H9 (cell line): ENCODE data around the gene MYO18B. TPM values are rescaled to one million over a fixed set of nuclear protein-coding genes. Genes with fewer than 3 reads are reported as not detected.

Experiments used
- DNase-seq: peaks from one replicate; pipeline ENCODE4 v3.0.0-alpha.2; 2017
- H2AFZ ChIP-seq: one replicate; pipeline ENCODE4 v1.6.1; 2013; ENCODE audit warnings: mild to moderate bottlenecking, low read length, control low read depth, moderate library complexity
- H2AK5ac ChIP-seq: 2 replicates; pipeline ENCODE4 v1.6.1; 2013; ENCODE audit warnings: low read length, control low read depth, mixed read lengths; ENCODE audit not compliant: insufficient read length
- H2BK120ac ChIP-seq: one replicate; pipeline ENCODE4 v1.6.1; 2013; ENCODE audit warnings: low read depth, mild to moderate bottlenecking, low read length, control low read depth, inconsistent platforms; ENCODE audit not compliant: poor library complexity, severe bottlenecking
- H2BK12ac ChIP-seq: 2 replicates; pipeline ENCODE4 v1.6.1; 2013; ENCODE audit warnings: low read length, control low read depth, mixed read lengths, low read depth; ENCODE audit not compliant: insufficient read length
- H2BK15ac ChIP-seq: 2 replicates; pipeline ENCODE4 v1.6.1; 2013; ENCODE audit warnings: low read depth, low read length, control low read depth
- H2BK20ac ChIP-seq: one replicate; pipeline ENCODE4 v1.6.1; 2013; ENCODE audit warnings: low read depth, mild to moderate bottlenecking, low read length, control low read depth, inconsistent platforms; ENCODE audit not compliant: poor library complexity, severe bottlenecking
- H2BK5ac ChIP-seq: 2 replicates; pipeline ENCODE4 v1.6.1; 2013; ENCODE audit warnings: low read length, control low read depth, mixed read lengths; ENCODE audit not compliant: insufficient read length
- H3K14ac ChIP-seq: 2 replicates; pipeline ENCODE4 v1.6.1; 2013; ENCODE audit warnings: low read length, control low read depth; ENCODE audit not compliant: insufficient read depth
- H3K18ac ChIP-seq: 2 replicates; pipeline ENCODE4 v1.6.1; 2013; ENCODE audit warnings: low read depth, mild to moderate bottlenecking, mixed read lengths, low read length, control low read depth; ENCODE audit not compliant: insufficient read length
- H3K23ac ChIP-seq: 2 replicates; pipeline ENCODE4 v1.6.1; 2013; ENCODE audit warnings: low read length, control low read depth, mixed read lengths, low read depth; ENCODE audit not compliant: insufficient read length
- H3K23me2 ChIP-seq: 2 replicates; pipeline ENCODE4 v1.6.1; 2013; ENCODE audit warnings: low read depth, mild to moderate bottlenecking, mixed read lengths, low read length, control low read depth; ENCODE audit not compliant: insufficient read length, poor library complexity, severe bottlenecking
- H3K27ac ChIP-seq: 2 replicates; pipeline ENCODE4 v1.5.1; 2013; ENCODE audit warnings: low read length, control low read depth, mixed read lengths, low read depth; ENCODE audit not compliant: insufficient read length
- H3K27me3 ChIP-seq: 2 replicates; pipeline ENCODE4 v1.6.1; 2013; ENCODE audit warnings: low read length, control low read depth, inconsistent platforms; ENCODE audit not compliant: insufficient read depth
- H3K4ac ChIP-seq: 2 replicates; pipeline ENCODE4 v1.6.1; 2013; ENCODE audit warnings: low read depth, mild to moderate bottlenecking, control low read depth, inconsistent platforms, low read length, moderate library complexity
- H3K4me1 ChIP-seq: 2 replicates; pipeline ENCODE4 v1.6.1; 2013; ENCODE audit warnings: low read length, control low read depth, inconsistent platforms; ENCODE audit not compliant: insufficient read depth
- H3K4me2 ChIP-seq: 2 replicates; pipeline ENCODE4 v1.6.1; 2013; ENCODE audit warnings: low read length, control low read depth, mixed read lengths; ENCODE audit not compliant: insufficient read length, insufficient read depth
- H3K56ac ChIP-seq: 2 replicates; pipeline ENCODE4 v1.6.1; 2013; ENCODE audit warnings: low read depth, mild to moderate bottlenecking, mixed read lengths, low read length, control low read depth; ENCODE audit not compliant: insufficient read length
- H3K79me1 ChIP-seq: 2 replicates; pipeline ENCODE4 v1.6.1; 2013; ENCODE audit warnings: low read depth, mild to moderate bottlenecking, moderate library complexity, low read length, control low read depth, inconsistent platforms; ENCODE audit not compliant: insufficient read depth, poor library complexity, severe bottlenecking
- H3K79me2 ChIP-seq: 2 replicates; pipeline ENCODE4 v1.6.1; 2013; ENCODE audit warnings: low read length, control low read depth, inconsistent platforms; ENCODE audit not compliant: insufficient read depth
- H3K9ac ChIP-seq: 2 replicates; pipeline ENCODE4 v1.6.1; 2013; ENCODE audit warnings: low read length, control low read depth, mixed read lengths; ENCODE audit not compliant: insufficient read length; ENCODE audit errors: extremely low read depth
- H3K9me3 ChIP-seq: one replicate; pipeline ENCODE4 v1.6.1; 2013; ENCODE audit warnings: low read depth, low read length, inconsistent platforms; ENCODE audit not compliant: control insufficient read depth
- H3T11ph ChIP-seq: one replicate; pipeline ENCODE4 v1.6.1; 2013; ENCODE audit warnings: mild to moderate bottlenecking, low read length, control low read depth, inconsistent platforms
- H4K20me1 ChIP-seq: one replicate; pipeline ENCODE4 v1.6.1; 2013; ENCODE audit not compliant: control insufficient read depth, insufficient read length, insufficient read depth
- H4K5ac ChIP-seq: 2 replicates; pipeline ENCODE4 v1.6.1; 2013; ENCODE audit warnings: low read depth, mild to moderate bottlenecking, mixed read lengths, low read length, control low read depth; ENCODE audit not compliant: insufficient read length
- H4K8ac ChIP-seq: replicated peaks from 2 replicates; pipeline ENCODE4 v1.6.1; 2013; ENCODE audit warnings: low read length, control low read depth, mixed read lengths, low read depth; ENCODE audit not compliant: insufficient read length
- H4K91ac ChIP-seq: 2 replicates; pipeline ENCODE4 v1.6.1; 2013; ENCODE audit warnings: low read depth, mild to moderate bottlenecking, moderate library complexity, mixed read lengths, low read length, control low read depth; ENCODE audit not compliant: insufficient read length
- H3K27ac Mint-ChIP-seq, 3 experiments: 2 replicates in 2 of 3; 3 replicates in 1 of 3; pipeline ENCODE4 v1.8.0; 2020 to 2021; ENCODE audit warnings: mixed read lengths in 3 of 3, mild to moderate bottlenecking in 1 of 3, moderate library complexity in 1 of 3
- H3K27me3 Mint-ChIP-seq: 2 replicates; pipeline ENCODE4 v1.8.0; 2021; ENCODE audit warnings: low read depth, mild to moderate bottlenecking, moderate library complexity, mixed read lengths
- H3K36me3 Mint-ChIP-seq, 3 experiments: 2 replicates in 2 of 3; 3 replicates in 1 of 3; pipeline ENCODE4 v1.8.0; 2020 to 2021; ENCODE audit warnings: low read depth in 3 of 3, mixed read lengths in 3 of 3; ENCODE audit not compliant: insufficient read depth in 1 of 3
- H3K4me1 Mint-ChIP-seq, 2 experiments: 2 replicates each; pipeline ENCODE4 v1.8.0; 2020; ENCODE audit warnings: mixed read lengths in 2 of 2
- H3K4me3 Mint-ChIP-seq, 2 experiments: 2 replicates in 1 of 2; 3 replicates in 1 of 2; pipeline ENCODE4 v1.8.0; 2020 to 2021; ENCODE audit warnings: mild to moderate bottlenecking in 2 of 2, mixed read lengths in 2 of 2, moderate library complexity in 1 of 2
- H3K9me3 Mint-ChIP-seq, 2 experiments: 2 replicates in 1 of 2; 3 replicates in 1 of 2; pipeline ENCODE4 v1.8.0; 2020; ENCODE audit warnings: mild to moderate bottlenecking in 2 of 2, mixed read lengths in 2 of 2, moderate library complexity in 1 of 2
- WGBS: extraction: QIAGEN DNeasy Blood & Tissue Kit; methylation state at CpG from one replicate; pipeline ENCODE4 v1.1.7; 2013; ENCODE audit warnings: missing lambda C conversion rate, low lambda C conversion rate, mixed read lengths; ENCODE audit not compliant: insufficient read length; ENCODE audit errors: extremely low coverage; 5-methylcytosine and 5-hydroxymethylcytosine counted together
- total RNA-seq: library from RNA; stranded (reverse); gene quantifications from 2 replicates; pipeline ENCODE4 v1.2.1, GENCODE V29; 2021
- TF ChIP-seq, protein P1 (sequence below): fragments of 200-600 bp; sonication (generic); conservative IDR thresholded peaks from 3 replicates; pipeline ENCODE4 v1.8.0; 2021; ENCODE audit warnings: antibody characterized with exemption, mild to moderate bottlenecking

The MYO18B gene
- total RNA-seq, 1 experiment from 2014 or later: 0.46 TPM

DNA sequence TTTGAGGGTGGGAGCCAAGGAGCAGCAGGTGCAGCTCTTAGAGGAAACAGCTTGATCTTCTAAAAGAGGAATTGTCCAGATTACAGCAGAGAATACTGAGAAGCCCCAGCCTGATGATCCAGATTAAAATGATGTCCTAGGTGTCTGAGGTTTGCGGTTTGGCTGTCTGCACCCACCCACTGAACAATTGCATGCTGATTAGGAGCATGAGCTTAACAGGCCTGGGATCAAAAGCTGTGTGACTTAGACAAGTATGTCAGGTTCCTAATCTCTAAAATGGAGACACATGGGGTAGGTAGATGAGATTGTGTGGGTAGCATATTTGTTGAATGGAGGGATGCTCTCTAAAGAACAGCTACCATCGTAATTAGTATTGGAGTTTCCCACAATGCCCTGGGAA is 260.5 kb downstream of the MYO18B start:
- Histone ChIP-seq H2BK5ac (no peak overlapping the region), H3K14ac (no peak overlapping the region), H2BK20ac (no peak overlapping the region), H3K27ac (no peak overlapping the region), H3K9ac (no peak overlapping the region), H4K8ac (no peak overlapping the region), H4K20me1 (no peaks in the 10 kb centered on the region), H3K4ac (no peak overlapping the region), H3K27me3 (no peaks in the 10 kb centered on the region), H3K4me2 (no peak overlapping the region), H3K23ac (no peak overlapping the region), H2AK5ac (no peak overlapping the region), H4K91ac (no peak overlapping the region), H2BK120ac (no peak overlapping the region), H2BK15ac (no peak overlapping the region), H3K18ac (no peak overlapping the region), H3K56ac (no peak overlapping the region), H3K9me3 (no peaks in the 10 kb centered on the region), H3K79me1 (no peaks in the 10 kb centered on the region), H3T11ph (no peak overlapping the region), H3K23me2 (no peaks in the 10 kb centered on the region), H2AFZ (no peak overlapping the region), H3K4me1 (no peaks in the 10 kb centered on the region), H2BK12ac (no peak overlapping the region), H3K79me2 (no peaks in the 10 kb centered on the region), H4K5ac (no peak overlapping the region)
- WGBS: no CpG with 5 or more reads among the region's 2 CpGs
- H3K27ac Mint-ChIP-seq: no peak overlapping the region; a peak in 1 of 7 replicates
- H3K36me3 Mint-ChIP-seq: no peaks in the 10 kb centered on the region
- H3K9me3 Mint-ChIP-seq: no peaks in the 10 kb centered on the region
- TF ChIP-seq, protein P1, sequence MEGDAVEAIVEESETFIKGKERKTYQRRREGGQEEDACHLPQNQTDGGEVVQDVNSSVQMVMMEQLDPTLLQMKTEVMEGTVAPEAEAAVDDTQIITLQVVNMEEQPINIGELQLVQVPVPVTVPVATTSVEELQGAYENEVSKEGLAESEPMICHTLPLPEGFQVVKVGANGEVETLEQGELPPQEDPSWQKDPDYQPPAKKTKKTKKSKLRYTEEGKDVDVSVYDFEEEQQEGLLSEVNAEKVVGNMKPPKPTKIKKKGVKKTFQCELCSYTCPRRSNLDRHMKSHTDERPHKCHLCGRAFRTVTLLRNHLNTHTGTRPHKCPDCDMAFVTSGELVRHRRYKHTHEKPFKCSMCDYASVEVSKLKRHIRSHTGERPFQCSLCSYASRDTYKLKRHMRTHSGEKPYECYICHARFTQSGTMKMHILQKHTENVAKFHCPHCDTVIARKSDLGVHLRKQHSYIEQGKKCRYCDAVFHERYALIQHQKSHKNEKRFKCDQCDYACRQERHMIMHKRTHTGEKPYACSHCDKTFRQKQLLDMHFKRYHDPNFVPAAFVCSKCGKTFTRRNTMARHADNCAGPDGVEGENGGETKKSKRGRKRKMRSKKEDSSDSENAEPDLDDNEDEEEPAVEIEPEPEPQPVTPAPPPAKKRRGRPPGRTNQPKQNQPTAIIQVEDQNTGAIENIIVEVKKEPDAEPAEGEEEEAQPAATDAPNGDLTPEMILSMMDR: no peak
- H3K4me1 Mint-ChIP-seq: peaks cover 7 to 10% of the 10 kb centered on the region in 2 experiments
- DNase-seq: no peak
- no peak overlapping the region for H3K4me3 Mint-ChIP-seq
- H3K27me3 Mint-ChIP-seq: peaks cover 9% of the 10 kb centered on the region
